Keratinocyte (primary cell): Measurements from ENCODE around the gene ELMO2. TPM values are rescaled to one million over a fixed set of nuclear protein-coding genes. Genes with fewer than 3 reads are reported as not detected.

Source experiments
- DNase-seq: peaks from one replicate; pipeline ENCODE4 v3.0.0-alpha.2; 2011; ENCODE audit warnings: low read depth, missing footprints, low spot score
- FAIRE-seq: peaks from 2 replicates; lab custom pipeline; 2011; peaks lifted over from hg19 to GRCh38; lab: Jason Lieb, UNC
- H2AFZ ChIP-seq: 2 replicates; pipeline ENCODE4 v1.6.0; 2012; ENCODE audit warnings: low read length, control low read depth, inconsistent platforms; ENCODE audit not compliant: control insufficient read depth
- H3K27ac ChIP-seq: 2 replicates; pipeline ENCODE4 v1.5.1; 2011; ENCODE audit warnings: low read length; ENCODE audit not compliant: control insufficient read depth, insufficient read depth
- H3K27me3 ChIP-seq: 3 replicates; pipeline ENCODE4 v1.6.0; 2011; ENCODE audit warnings: low read length; ENCODE audit not compliant: control insufficient read depth, insufficient read depth; ENCODE audit errors: extremely low read depth
- H3K36me3 ChIP-seq, 2 experiments: 2 replicates in 1 of 2; 3 replicates in 1 of 2; pipeline ENCODE4 v1.5.1; 2011; ENCODE audit warnings: low read length in 2 of 2, mild to moderate bottlenecking in 1 of 2; ENCODE audit not compliant: control insufficient read depth in 2 of 2, insufficient read depth in 2 of 2; ENCODE audit errors: extremely low read depth in 1 of 2
- H3K4me1 ChIP-seq: 3 replicates; pipeline ENCODE4 v1.5.1; 2011; ENCODE audit warnings: low read length; ENCODE audit not compliant: control insufficient read depth, insufficient read depth; ENCODE audit errors: extremely low read depth
- H3K4me2 ChIP-seq: 3 replicates; pipeline ENCODE4 v1.6.0; 2011; ENCODE audit warnings: low read depth, low read length; ENCODE audit not compliant: control insufficient read depth, insufficient read depth; ENCODE audit errors: extremely low read depth
- H3K4me3 ChIP-seq, 3 experiments: fragments of 200-600 bp in 1 of 3; sonication (generic) in 1 of 3; 2 replicates in 2 of 3; 3 replicates in 1 of 3; pipeline ENCODE4 v1.5.1; 2011 to 2016; ENCODE audit warnings: low read length in 3 of 3, mild to moderate bottlenecking in 3 of 3, control low read depth in 2 of 3, inconsistent platforms in 1 of 3, low read depth in 1 of 3, mixed read lengths in 1 of 3, mixed run types in 1 of 3, moderate library complexity in 1 of 3; ENCODE audit not compliant: control insufficient read depth in 2 of 3, insufficient read depth in 2 of 3; ENCODE audit errors: extremely low read depth in 1 of 3
- H3K79me2 ChIP-seq: 2 replicates; pipeline ENCODE4 v1.6.0; 2012; ENCODE audit warnings: low read length; ENCODE audit not compliant: control insufficient read depth, insufficient read depth
- H3K9ac ChIP-seq: 3 replicates; pipeline ENCODE4 v1.6.0; 2011; ENCODE audit warnings: low read length; ENCODE audit not compliant: control insufficient read depth, insufficient read depth; ENCODE audit errors: extremely low read depth
- H3K9me1 ChIP-seq: 3 replicates; pipeline ENCODE4 v1.6.0; 2011; ENCODE audit warnings: low read length; ENCODE audit not compliant: control insufficient read depth, insufficient read depth; ENCODE audit errors: extremely low read depth
- H3K9me3 ChIP-seq: 2 replicates; pipeline ENCODE4 v1.5.1; 2012; ENCODE audit warnings: low read depth, low read length; ENCODE audit not compliant: control insufficient read depth
- H4K20me1 ChIP-seq: 3 replicates; pipeline ENCODE4 v1.6.0; 2011; ENCODE audit warnings: low read length; ENCODE audit not compliant: control insufficient read depth, insufficient read depth; ENCODE audit errors: extremely low read depth
- CTCF ChIP-seq, 3 experiments: IDR thresholded peaks in 1 of 3; conservative IDR thresholded peaks in 1 of 3; optimal IDR thresholded peaks in 1 of 3; 2 replicates in 2 of 3; 3 replicates in 1 of 3; pipeline versions ENCODE3 to v1.5.1; 2011; ENCODE audit warnings: low read length in 3 of 3, mild to moderate bottlenecking in 3 of 3, moderate library complexity in 2 of 3, control low read depth in 1 of 3, inconsistent platforms in 1 of 3; ENCODE audit not compliant: insufficient read depth in 2 of 3; ENCODE audit errors: extremely low read depth in 1 of 3
- EZH2 ChIP-seq: IDR thresholded peaks from one replicate; pipeline ENCODE4 v1.6.1; 2012; ENCODE audit warnings: inconsistent platforms, mild to moderate bottlenecking, low read length, moderate library complexity
- dilution Hi-C: fragments of 300-500 bp; cut with MboI; formaldehyde crosslinking; loops from one replicate; pipeline ENCODE4 v1.7.0; 2020; ENCODE audit warnings: low sequenced_read_pairs; ENCODE audit not compliant: extremely low pct_ligation_motif_present
- polyA plus RNA-seq, 5 experiments: library from polyadenylated mRNA; depleted of rRNA in 3 of 5; stranded (reverse) in 3 of 5; stranded (forward) in 1 of 5; unstranded in 1 of 5; fragments of >200 nt; gene quantifications; 1 replicate in 1 of 5; 2 replicates in 3 of 5; 3 replicates in 1 of 5; pipeline versions ENCODE4 v1.2.1 to v1.2.3, GENCODE V29; 2011 to 2012; ENCODE audit warnings: missing spikeins in 2 of 5, low read depth in 1 of 5, low replicate concordance in 1 of 5

ELMO2 gene
- polyA plus RNA-seq, 1 donor (not counting 4 experiments of a cell fraction or from before 2014, with no cell fraction given) = 28.5 TPM

GRCh38 chr20:46423882-46424482 lies 17.6 kb upstream of the ELMO2 start:
- Histone ChIP-seq H3K9me1 (no peaks in the 10 kb centered on the region), H3K27me3 (no peaks in the 10 kb centered on the region), H3K27ac (no peak overlapping the region), H3K79me2 (no peaks in the 10 kb centered on the region), H3K4me2 (no peak overlapping the region), H3K9me3 (no peaks in the 10 kb centered on the region), H2AFZ (no peak overlapping the region), H3K4me3 (no peak overlapping the region), H4K20me1 (no peaks in the 10 kb centered on the region), H3K9ac (no peak overlapping the region), H3K4me1 (no peaks in the 10 kb centered on the region), H3K36me3 (no peaks in the 10 kb centered on the region)
- dilution Hi-C loops = no loop called here
- TF ChIP-seq CTCF (optimal IDR thresholded peaks at IDR 0.05 in 1 of 3, IDR thresholded peaks at IDR 0.05 in 1 of 3, conservative IDR thresholded peaks at IDR 0.05 in 1 of 3; ENCODE audit: extremely low read depth in 1 of 3, insufficient read depth in 2 of 3, low read length in 3 of 3) (no peak), EZH2 (no peak)
- FAIRE-seq (peak; percentile 87), DNase-seq (no peak)

- Histone ChIP-seq H3K4me3 (no peak overlapping the region), H2AFZ (no peak overlapping the region), H3K9me3 (no peaks in the 10 kb centered on the region), H3K79me2 (no peaks in the 10 kb centered on the region), H3K9ac (no peak overlapping the region), H3K9me1 (no peaks in the 10 kb centered on the region), H3K27ac (no peak overlapping the region), H3K4me2 (no peak overlapping the region), H3K36me3 (no peaks in the 10 kb centered on the region), H4K20me1 (no peaks in the 10 kb centered on the region), H3K27me3 (no peaks in the 10 kb centered on the region), H3K4me1 (no peaks in the 10 kb centered on the region)
- dilution Hi-C loops = no loop called here
- TF ChIP-seq EZH2 (no peak), CTCF (optimal IDR thresholded peaks at IDR 0.05 in 1 of 3, IDR thresholded peaks at IDR 0.05 in 1 of 3, conservative IDR thresholded peaks at IDR 0.05 in 1 of 3; ENCODE audit: extremely low read depth in 1 of 3, insufficient read depth in 2 of 3, low read length in 3 of 3) (no peak)
- DNase-seq (no peak), FAIRE-seq (no peak)
Measured at GRCh38 chr20:46423342-46423741, 16.9 kb upstream of the ELMO2 start.
